ENCODE measurements around the gene FCER1G.

- TF ChIP-seq CTCF (IDR thresholded peaks at IDR 0.05) (no peak), POLR2A (IDR thresholded peaks at IDR 0.05) (no peak)
Observed at GRCh38 chr1:161195171-161195570, 19.9 kb upstream of the FCER1G start.

Measured in body of pancreas (tissue), 4 donors.